GM18868 (cell line): ENCODE measurements around the gene RAB8B.
"Not testable (repeated sequence)": the region's sequence is repeated elsewhere in the genome, so short reads cannot be mapped to it uniquely, and the experiment has no call there.

Experiments used
- ATAC-seq: cut with Tn5 transposase; IDR thresholded peaks from one replicate; pipeline ENCODE4 v1.9.1; 2021; ENCODE audit warnings: mild to moderate bottlenecking, moderate library complexity; ENCODE audit not compliant: unreplicated experiment

The RAB8B gene

GRCh38 chr15:63233667-63234423, 44.4 kb downstream of the RAB8B start:
- no peak for ATAC-seq

- ATAC-seq = no peak
Observed at GRCh38 chr15:63234451-63234870, 45.1 kb downstream of the RAB8B start.

DNA sequence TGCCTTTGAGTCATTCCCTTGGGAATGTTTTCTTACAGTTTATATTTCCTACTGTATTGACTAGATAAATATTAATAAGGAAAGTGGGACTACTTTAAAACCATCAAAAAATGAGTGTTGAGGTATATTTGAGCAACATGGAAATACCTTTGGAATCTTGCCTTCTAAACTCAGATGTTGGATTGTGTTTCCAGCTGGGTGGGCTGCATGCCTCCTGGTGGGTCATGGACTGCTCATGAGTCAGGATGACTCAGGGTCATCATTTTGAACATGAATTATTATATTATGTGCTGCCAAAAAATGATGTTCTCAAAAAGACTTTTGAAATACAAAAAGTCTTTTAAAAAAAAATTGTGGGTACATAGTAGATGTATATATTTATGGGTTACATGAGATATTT, 46.9 kb downstream of the RAB8B start:
- no peak for ATAC-seq

DNA sequence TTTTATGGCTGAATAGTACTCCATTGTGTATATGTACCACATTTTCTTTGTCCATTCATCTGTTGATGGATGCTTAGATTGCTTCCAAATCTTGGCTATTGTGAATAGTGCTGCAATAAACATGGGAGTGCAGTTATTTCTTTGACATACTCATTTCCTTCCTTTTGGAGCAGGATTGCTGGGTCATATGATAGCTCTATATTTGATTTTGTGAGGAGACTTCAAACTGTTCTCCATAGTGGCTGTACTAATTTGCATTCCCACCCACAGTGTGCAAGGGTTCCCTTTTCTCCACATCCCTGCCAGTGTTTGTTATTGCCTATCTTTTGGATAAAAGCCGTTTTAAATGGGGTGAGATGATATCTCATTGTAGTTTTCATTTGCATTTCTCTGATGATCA, 47.7 kb downstream of the RAB8B start:
- ATAC-seq = not testable (repeated sequence)

DNA sequence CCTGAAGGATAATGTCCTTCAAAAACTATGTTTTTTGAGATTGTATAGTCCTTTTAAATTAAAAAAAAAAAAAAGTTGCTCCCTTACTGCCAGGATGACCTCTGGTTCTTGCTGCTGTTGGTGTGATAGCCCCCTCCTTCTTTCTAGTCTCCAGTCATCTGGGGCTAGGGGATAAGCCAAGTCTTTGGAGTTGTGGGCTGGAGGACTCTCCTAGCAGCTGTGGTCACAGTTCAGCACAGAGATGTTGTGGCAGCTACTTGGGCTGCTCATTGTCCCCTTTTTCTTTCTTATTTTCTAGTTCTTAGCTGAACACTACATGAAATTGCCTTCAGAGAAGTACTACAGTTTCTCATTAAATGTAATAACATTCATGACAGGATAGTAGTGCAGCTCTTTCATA, 48.8 kb downstream of the RAB8B start:
- ATAC-seq = no peak

GRCh38 chr15:63238796-63239195, 49.4 kb downstream of the RAB8B start:
- peak; percentile 74 for ATAC-seq

DNA sequence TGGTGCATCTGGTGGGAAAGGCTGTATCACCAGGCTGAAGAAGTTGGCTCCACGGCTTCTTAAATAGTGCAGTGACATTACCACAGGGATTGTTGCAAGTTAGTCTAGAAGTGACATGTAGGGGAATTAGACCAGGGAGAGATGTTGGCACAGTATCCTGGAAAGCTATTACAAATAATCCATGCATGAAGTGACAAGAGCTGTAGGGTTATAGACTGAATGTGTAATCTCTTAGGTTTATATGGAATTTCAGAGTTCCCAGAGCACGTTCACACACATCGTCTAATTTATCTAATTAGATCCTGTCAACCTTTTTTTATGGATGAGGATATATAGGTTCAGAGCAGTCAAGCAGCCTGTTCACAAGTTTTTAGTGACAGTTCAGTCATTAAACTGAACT, 50.7 kb downstream of the RAB8B start:
- no peak for ATAC-seq

DNA sequence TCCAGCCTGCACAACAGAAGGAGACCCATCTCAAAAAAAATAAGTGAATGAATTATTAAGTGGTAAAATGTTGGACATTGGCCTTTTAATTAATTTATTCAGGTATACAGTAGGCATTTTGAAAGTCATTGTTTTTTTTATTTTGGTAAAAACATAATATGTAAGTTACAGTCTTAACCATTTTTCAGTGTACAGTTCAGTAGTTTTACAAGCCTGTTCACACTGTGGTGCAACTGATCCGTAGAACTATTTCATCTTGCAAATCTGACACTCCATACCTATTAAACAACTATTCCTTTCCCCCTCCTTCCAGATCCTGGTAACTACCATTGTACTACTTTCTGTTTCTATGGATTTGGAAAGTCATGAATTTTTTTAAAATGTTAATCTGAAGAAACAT, 51.9 kb downstream of the RAB8B start:
- no peak for ATAC-seq

DNA sequence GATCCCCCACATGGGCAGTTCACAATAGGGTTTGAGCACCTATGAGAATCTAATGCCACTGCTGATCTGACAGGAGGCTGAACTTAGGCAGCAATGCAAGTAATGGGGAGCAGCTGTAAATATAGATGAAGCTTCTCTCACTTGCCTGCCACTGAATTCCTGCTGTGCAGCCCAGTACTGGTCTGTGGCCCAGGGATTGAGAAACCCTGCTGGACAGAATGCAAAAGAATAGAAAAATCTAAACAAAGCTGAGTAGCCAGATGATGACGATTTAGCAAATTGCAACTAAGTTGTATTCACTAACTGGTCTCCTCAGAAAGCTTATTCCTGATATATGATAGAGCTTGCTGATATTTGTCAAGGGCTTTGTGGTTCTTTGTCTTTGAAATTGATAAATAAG, 53.7 kb downstream of the RAB8B start:
- ATAC-seq = no peak

GRCh38 chr15:63243776-63244175, 54.4 kb downstream of the RAB8B start:
- ATAC-seq = no peak

GRCh38 chr15:63244399-63244798, 55.0 kb downstream of the RAB8B start:
- no peak for ATAC-seq

- peak; percentile 67 for ATAC-seq
Observed at GRCh38 chr15:63244976-63245645, 55.7 kb downstream of the RAB8B start.

GRCh38 chr15:63246691-63247469, 57.5 kb downstream of the RAB8B start:
- ATAC-seq = no peak

GRCh38 chr15:63250312-63250965, 61.0 kb downstream of the RAB8B start:
- ATAC-seq = no peak

GRCh38 chr15:63251701-63252100, 62.3 kb downstream of the RAB8B start:
- ATAC-seq = no peak

GRCh38 chr15:63252292-63252691, 62.9 kb downstream of the RAB8B start:
- ATAC-seq = no peak

DNA sequence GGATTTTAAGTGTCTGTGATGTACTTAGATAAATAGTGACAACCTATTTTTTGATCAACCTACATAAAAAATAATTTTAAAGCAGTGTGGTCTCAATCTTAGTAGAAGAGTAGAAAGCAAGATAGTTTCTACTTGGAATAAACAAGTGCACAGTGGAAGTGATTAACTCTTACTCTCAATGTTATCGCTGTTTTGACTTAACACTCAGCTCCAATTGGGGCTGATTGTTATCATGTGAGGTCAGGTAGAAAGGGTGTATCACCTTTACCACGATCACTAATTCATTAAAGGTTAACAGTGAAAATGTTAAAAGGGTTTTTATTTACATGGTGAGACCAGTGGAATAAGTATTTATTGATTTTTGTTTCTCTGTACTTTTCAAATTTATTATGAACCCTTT, 65.6 kb downstream of the RAB8B start:
- ATAC-seq = no peak

GRCh38 chr15:63255489-63255990, 66.1 kb downstream of the RAB8B start:
- no peak for ATAC-seq

DNA sequence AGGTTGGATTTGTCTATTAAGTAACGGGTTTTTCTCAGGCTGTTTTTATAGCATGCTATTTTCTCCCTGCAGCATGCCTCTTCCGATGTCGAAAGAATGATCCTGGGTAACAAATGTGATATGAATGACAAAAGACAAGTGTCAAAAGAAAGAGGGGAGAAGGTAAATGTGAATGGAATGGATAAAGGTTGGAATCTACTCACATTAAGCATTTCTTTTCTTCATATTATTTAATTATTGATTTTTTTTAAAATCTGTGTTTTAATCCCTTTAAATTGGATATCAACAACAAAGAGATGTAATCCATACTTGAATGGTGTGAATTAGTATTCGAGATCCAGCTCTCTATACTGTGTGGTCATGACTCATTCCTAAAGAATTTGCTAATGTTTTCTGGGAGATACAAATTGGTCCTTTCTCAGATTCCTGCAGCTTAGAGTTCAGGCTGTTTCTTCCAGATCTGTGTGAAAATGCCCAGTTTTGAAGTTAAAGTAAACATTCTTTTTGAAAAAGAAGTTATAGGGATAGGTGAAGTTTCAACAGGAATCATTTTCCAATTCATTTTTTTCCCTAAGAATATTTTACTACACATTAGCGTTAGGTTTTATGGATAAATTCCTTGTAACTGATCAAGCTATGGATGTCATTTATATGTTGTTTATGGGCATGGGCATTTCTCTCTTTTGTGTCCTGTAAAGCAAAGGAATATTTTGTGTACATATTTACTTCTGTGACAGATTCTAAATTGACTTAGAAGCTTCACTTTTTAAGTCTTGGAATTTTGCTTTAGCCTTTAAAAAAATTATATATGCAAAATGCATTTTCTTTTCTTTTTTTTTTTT, 67.2 kb downstream of the RAB8B start:
- no peak for ATAC-seq

DNA sequence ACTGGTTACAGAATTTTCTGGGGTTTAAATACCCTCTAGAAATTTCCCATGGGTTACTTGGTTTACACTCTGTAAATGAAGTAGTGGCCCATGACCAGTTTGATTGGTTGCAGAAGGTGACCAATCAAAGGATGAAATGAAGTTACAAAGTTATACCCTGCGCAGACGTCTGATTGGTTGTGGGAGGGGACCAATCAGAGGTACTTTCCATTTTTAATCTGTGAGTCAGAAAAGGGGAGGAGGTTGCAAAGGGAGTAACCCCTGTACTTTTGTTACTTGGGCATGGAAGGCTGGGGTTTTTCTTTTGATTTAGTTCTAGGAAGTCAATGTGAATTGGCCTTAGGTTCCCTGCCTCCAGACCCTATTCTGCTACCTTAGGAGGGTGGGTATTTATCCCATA, 69.3 kb downstream of the RAB8B start:
- ATAC-seq = no peak
